Non-pigmented ciliary epithelial cell (primary cell): ENCODE results near the gene VCY1B.
"Not testable (repeated sequence)": the region's sequence is repeated elsewhere in the genome, so short reads cannot be mapped to it uniquely, and the experiment has no call there.

Experiments used
- DNase-seq: peaks from one replicate; pipeline ENCODE4 v3.0.0-alpha.2; 2010; ENCODE audit warnings: low read depth

Gene VCY1B

GRCh38 chrY:14055927-14056326, at the start of gene VCY1B:
VCY1B (plus strand) TSS chrY:14056227; CDS start chrY:14056290, 63 bp downstream.
- not testable (repeated sequence) for DNase-seq

- not testable (repeated sequence) for DNase-seq
Measured at GRCh38 chrY:14011916-14012315, 44.1 kb upstream of the VCY1B start.

- not testable (repeated sequence) for DNase-seq
Measured at GRCh38 chrY:14030395-14030794, 25.6 kb upstream of the VCY1B start.

- DNase-seq = no peak
Measured at GRCh38 chrY:14085877-14086276, 29.9 kb downstream of the VCY1B start.
